ENCODE results near the gene GRB10. TPM values are rescaled to one million over a fixed set of nuclear protein-coding genes. Genes with fewer than 3 reads are reported as not detected.

Gene GRB10
- polyA plus RNA-seq, 1 donor from 2014 or later, result 78.4 TPM

- Histone ChIP-seq H2AFZ (ENCODE audit: low read depth, low read length) (no peak overlapping the region), H3K4me2 (ENCODE audit: low read length) (no peak overlapping the region), H3K27me3 (ENCODE audit: insufficient read depth, low read depth, low read length) (no peaks in the 10 kb centered on the region), H4K20me1 (ENCODE audit: insufficient read depth) (no peaks in the 10 kb centered on the region), H3F3A (ENCODE audit: insufficient read depth, low read length, poor library complexity, severe bottlenecking) (no peaks in the 10 kb centered on the region), H3K9me2 (ENCODE audit: insufficient read depth, low read length) (no peaks in the 10 kb centered on the region), H3K4me3 (ENCODE audit: low read length) (no peak overlapping the region), H3K9me3 (ENCODE audit: low read length) (no peaks in the 10 kb centered on the region), H3K9ac (ENCODE audit: low read length) (no peak overlapping the region), H3K36me3 (ENCODE audit: insufficient read depth, low read length) (no peaks in the 10 kb centered on the region), H3K27ac (ENCODE audit: low read length) (no peak overlapping the region), H3K79me2 (replicated peaks; ENCODE audit: insufficient read depth, low read length) (peaks cover 26% of the 10 kb centered on the region)
- no peak for TF ChIP-seq SMC3 (conservative IDR thresholded peaks at IDR 0.05; ENCODE audit: poor library complexity)
- no peak for TF ChIP-seq REST (IDR thresholded peaks at IDR 0.05; ENCODE audit: borderline replicate concordance)
- no peak for TF ChIP-seq TAF1 (IDR thresholded peaks at IDR 0.05; ENCODE audit: low read depth)
- TF ChIP-seq, protein P1, sequence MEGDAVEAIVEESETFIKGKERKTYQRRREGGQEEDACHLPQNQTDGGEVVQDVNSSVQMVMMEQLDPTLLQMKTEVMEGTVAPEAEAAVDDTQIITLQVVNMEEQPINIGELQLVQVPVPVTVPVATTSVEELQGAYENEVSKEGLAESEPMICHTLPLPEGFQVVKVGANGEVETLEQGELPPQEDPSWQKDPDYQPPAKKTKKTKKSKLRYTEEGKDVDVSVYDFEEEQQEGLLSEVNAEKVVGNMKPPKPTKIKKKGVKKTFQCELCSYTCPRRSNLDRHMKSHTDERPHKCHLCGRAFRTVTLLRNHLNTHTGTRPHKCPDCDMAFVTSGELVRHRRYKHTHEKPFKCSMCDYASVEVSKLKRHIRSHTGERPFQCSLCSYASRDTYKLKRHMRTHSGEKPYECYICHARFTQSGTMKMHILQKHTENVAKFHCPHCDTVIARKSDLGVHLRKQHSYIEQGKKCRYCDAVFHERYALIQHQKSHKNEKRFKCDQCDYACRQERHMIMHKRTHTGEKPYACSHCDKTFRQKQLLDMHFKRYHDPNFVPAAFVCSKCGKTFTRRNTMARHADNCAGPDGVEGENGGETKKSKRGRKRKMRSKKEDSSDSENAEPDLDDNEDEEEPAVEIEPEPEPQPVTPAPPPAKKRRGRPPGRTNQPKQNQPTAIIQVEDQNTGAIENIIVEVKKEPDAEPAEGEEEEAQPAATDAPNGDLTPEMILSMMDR (IDR thresholded peaks at IDR 0.05; ENCODE audit: poor library complexity, severe bottlenecking), result no peak
- TF ChIP-seq EP300 (conservative IDR thresholded peaks at IDR 0.05; ENCODE audit: poor library complexity, severe bottlenecking), result no peak
- TF ChIP-seq POLR2AphosphoS5 (IDR thresholded peaks at IDR 0.05), result no peak
- no peak for TF ChIP-seq EZH2 (IDR thresholded peaks at IDR 0.05; ENCODE audit: borderline replicate concordance, insufficient read depth, low read length, poor library complexity, severe bottlenecking)
- TF ChIP-seq RAD21 (conservative IDR thresholded peaks at IDR 0.05), result no peak
- no peak for TF ChIP-seq MXI1 (conservative IDR thresholded peaks at IDR 0.05; ENCODE audit: poor library complexity, severe bottlenecking)
These were observed 109.6 kb downstream of the GRB10 start for GRCh38 chr7:50673096-50673495.

- Histone ChIP-seq H3K9me3 (ENCODE audit: low read length) (no peaks in the 10 kb centered on the region), H3K79me2 (replicated peaks; ENCODE audit: insufficient read depth, low read length) (peaks cover 16% of the 10 kb centered on the region), H3K9me2 (ENCODE audit: insufficient read depth, low read length) (no peaks in the 10 kb centered on the region), H3K27me3 (ENCODE audit: insufficient read depth, low read depth, low read length) (no peaks in the 10 kb centered on the region), H3K27ac (ENCODE audit: low read length) (no peak overlapping the region), H2AFZ (ENCODE audit: low read depth, low read length) (no peak overlapping the region), H4K20me1 (ENCODE audit: insufficient read depth) (no peaks in the 10 kb centered on the region), H3K4me3 (ENCODE audit: low read length) (no peak overlapping the region), H3K9ac (ENCODE audit: low read length) (no peak overlapping the region), H3F3A (ENCODE audit: insufficient read depth, low read length, poor library complexity, severe bottlenecking) (no peaks in the 10 kb centered on the region), H3K36me3 (ENCODE audit: insufficient read depth, low read length) (no peaks in the 10 kb centered on the region), H3K4me2 (ENCODE audit: low read length) (no peak overlapping the region)
- TF ChIP-seq, protein P1 (IDR thresholded peaks at IDR 0.05; ENCODE audit: poor library complexity, severe bottlenecking), result no peak
- TF ChIP-seq EZH2 (IDR thresholded peaks at IDR 0.05; ENCODE audit: borderline replicate concordance, insufficient read depth, low read length, poor library complexity, severe bottlenecking), result no peak
- no peak for TF ChIP-seq RAD21 (conservative IDR thresholded peaks at IDR 0.05)
- no peak for TF ChIP-seq POLR2AphosphoS5 (IDR thresholded peaks at IDR 0.05)
- TF ChIP-seq TAF1 (IDR thresholded peaks at IDR 0.05; ENCODE audit: low read depth), result no peak
- TF ChIP-seq SMC3 (conservative IDR thresholded peaks at IDR 0.05; ENCODE audit: poor library complexity), result no peak
- TF ChIP-seq EP300 (conservative IDR thresholded peaks at IDR 0.05; ENCODE audit: poor library complexity, severe bottlenecking), result no peak
- no peak for TF ChIP-seq MXI1 (conservative IDR thresholded peaks at IDR 0.05; ENCODE audit: poor library complexity, severe bottlenecking)
- no peak for TF ChIP-seq REST (IDR thresholded peaks at IDR 0.05; ENCODE audit: borderline replicate concordance)
These were observed 110.7 kb downstream of the GRB10 start for GRCh38 chr7:50672045-50672444.
